ENCODE results near the gene RAB8A. TPM values are rescaled to one million over a fixed set of nuclear protein-coding genes. Genes with fewer than 3 reads are reported as not detected.

RAB8A gene
- total and polyA plus RNA-seq, 9 of the 15 experiments (the other 6 are each of a cell fraction or from before 2014, with no cell fraction given) = 11.2 to 102 (median 53.2) TPM

- H3K36me3 ChIP-seq (ENCODE audit: control insufficient read depth, insufficient read depth, low read length) = peaks cover 29% of the 10 kb centered on the region; the same call in 2 of the 3 replicates
- ChIA-PET CTCF (ENCODE audit: low intra/inter-chr PET ratio) (no interaction called here), POLR2A (interaction anchor here (0.6 to 0.9 kb wide), 3 partner anchors 10 to 38 kb away, joined by 3 to 5 read pairs (median 4); no protein-coding TSS in a partner anchor)
- H2AFZ ChIP-seq (ENCODE audit: low read depth, low read length) = no peak overlapping the region
- no peak overlapping the region for H3K4me2 ChIP-seq (ENCODE audit: insufficient read depth, low read length)
- DNase-seq (ENCODE audit: extremely low read depth in 1 of 4, low spot score in 3 of 4) (no peak), ATAC-seq (no peak), FAIRE-seq (no peak)
- H3K9ac ChIP-seq (ENCODE audit: insufficient read depth in 1 of 2, low read depth in 2 of 2, low read length in 2 of 2) = no peak overlapping the region; a peak in 1 of 4 replicates
- in situ Hi-C loops (cut with MboI) (no loop called here), intact Hi-C loops (cut with micrococcal nuclease) (no loop called here)
- H3K4me3 ChIP-seq = no peak overlapping the region
- H4K20me1 ChIP-seq (replicated peaks; ENCODE audit: control insufficient read depth, insufficient read depth, low read length) = peaks cover 4% of the 10 kb centered on the region; the same call in 1 of the 2 replicates
- H3K4me1 ChIP-seq (replicated peaks in 1 of 2; ENCODE audit: control insufficient read depth in 2 of 2, insufficient read depth in 2 of 2, low read length in 2 of 2) = peaks cover 0 to 3% of the 10 kb centered on the region in 2 experiments; a peak in 1 of 5 replicates
- no peaks in the 10 kb centered on the region for H3K9me1 ChIP-seq (ENCODE audit: control insufficient read depth, insufficient read depth, low read length)
- H3K79me2 ChIP-seq (ENCODE audit: control insufficient read depth, insufficient read depth, low read length) = no peaks in the 10 kb centered on the region
- BruUV-seq (replicated peaks) = no TSS peak
- H3K27ac ChIP-seq (ENCODE audit: extremely low read depth, low read depth, low read length) = no peak overlapping the region
- 10% methylated on average over 16 of the region's 16 CpGs for WGBS (ENCODE audit: insufficient coverage, low coverage, missing lambda C conversion rate)
- no peaks in the 10 kb centered on the region for H3K27me3 ChIP-seq (ENCODE audit: control insufficient read depth in 2 of 2, insufficient read depth in 2 of 2, low read length in 2 of 2)
- no peaks in the 10 kb centered on the region for H3K9me3 ChIP-seq (replicated peaks; ENCODE audit: control insufficient read depth, insufficient read depth, low read depth, low read length)
- TF ChIP-seq EP400 (IDR thresholded peaks at IDR 0.05) = no peak
- no peak for TF ChIP-seq DLX4 (CRISPR knock-in tag; IDR thresholded peaks at IDR 0.05)
- TF ChIP-seq GABPB2 (CRISPR knock-in tag; conservative IDR thresholded peaks at IDR 0.05) = no peak
- TF ChIP-seq SETDB1 (IDR thresholded peaks at IDR 0.05; ENCODE audit: low read length) = no peak
- TF ChIP-seq ZNF23 (CRISPR knock-in tag; IDR thresholded peaks at IDR 0.05) = no peak
- TF ChIP-seq HNRNPLL (IDR thresholded peaks at IDR 0.05; ENCODE audit: low read depth, low read length, poor library complexity, severe bottlenecking) = no peak
- no peak for TF ChIP-seq STAT6 (CRISPR knock-in tag; IDR thresholded peaks at IDR 0.05)
- no peak for TF ChIP-seq ASH1L (IDR thresholded peaks at IDR 0.05; ENCODE audit: borderline replicate concordance, low read depth, partially characterized antibody)
- TF ChIP-seq ZBTB33 (CRISPR knock-in tag; IDR thresholded peaks at IDR 0.05) = no peak
- TF ChIP-seq DACH1 (IDR thresholded peaks at IDR 0.05; ENCODE audit: partially characterized antibody) = no peak
- no peak for TF ChIP-seq ZNF57 (CRISPR knock-in tag; IDR thresholded peaks at IDR 0.05)
- no peak for TF ChIP-seq ZNF398 (CRISPR knock-in tag; IDR thresholded peaks at IDR 0.05)
- no peak for TF ChIP-seq PRMT5 (CRISPR knock-in tag; IDR thresholded peaks at IDR 0.05)
- no peak for TF ChIP-seq FOS (IDR thresholded peaks at IDR 0.05; ENCODE audit: extremely low read depth, insufficient read length)
Measured at GRCh38 chr19:16136185-16136999, 24.7 kb downstream of the RAB8A start.
